Measurements from ENCODE around the gene CARD10.

CARD10 gene

GRCh38 chr22:37516456-37516855, 2.8 kb downstream of the CARD10 start:
- Mint-ChIP-seq H3K4me3 (peak overlapping the region; percentile 31 to 59 (median 32)), H3K36me3 (ENCODE audit: low read depth) (peaks cover 22% of the 10 kb centered on the region), H3K27ac (no peak overlapping the region), H3K9me3 (peaks cover 3% of the 10 kb centered on the region), H3K4me1 (peaks cover 34% of the 10 kb centered on the region), H3K27me3 (ENCODE audit: low read depth) (peaks cover 27% of the 10 kb centered on the region)
- TF ChIP-seq CTCF (IDR thresholded peaks at IDR 0.05; ENCODE audit: unreplicated experiment in 3 of 3) = no peak

- Mint-ChIP-seq H3K4me1 (peaks cover 31% of the 10 kb centered on the region), H3K4me3 (peak overlapping the region in 2 of 3 experiments; percentile 32 to 59), H3K36me3 (ENCODE audit: low read depth) (peaks cover 22% of the 10 kb centered on the region), H3K9me3 (peaks cover 3% of the 10 kb centered on the region), H3K27me3 (ENCODE audit: low read depth) (peaks cover 21% of the 10 kb centered on the region), H3K27ac (peak overlapping the region in 2 of 3 experiments; percentile 71 to 72)
- TF ChIP-seq CTCF (IDR thresholded peaks at IDR 0.05; ENCODE audit: unreplicated experiment in 3 of 3) = no peak
Measured at GRCh38 chr22:37515901-37516300, 3.3 kb downstream of the CARD10 start.

GRCh38 chr22:37514526-37515051, 4.6 kb downstream of the CARD10 start:
- Mint-ChIP-seq H3K9me3 (peaks cover 3% of the 10 kb centered on the region), H3K4me1 (peaks cover 38% of the 10 kb centered on the region), H3K4me3 (peak overlapping the region in 2 of 3 experiments; percentile 40 to 61), H3K27ac (peak overlapping the region; percentile 59 to 98 (median 94)), H3K27me3 (ENCODE audit: low read depth) (peaks cover 13% of the 10 kb centered on the region), H3K36me3 (ENCODE audit: low read depth) (peaks cover 22% of the 10 kb centered on the region)
- no peak for TF ChIP-seq CTCF (IDR thresholded peaks at IDR 0.05; ENCODE audit: unreplicated experiment in 3 of 3)

- peak overlapping the region in 2 of 3 experiments; percentile 14 to 29 for H3K4me3 Mint-ChIP-seq
- H3K4me1 Mint-ChIP-seq = peaks cover 40% of the 10 kb centered on the region
- TF ChIP-seq CTCF (IDR thresholded peaks at IDR 0.05; ENCODE audit: unreplicated experiment in 3 of 3) = no peak
- H3K9me3 Mint-ChIP-seq = peaks cover 3% of the 10 kb centered on the region
- peaks cover 25% of the 10 kb centered on the region for H3K36me3 Mint-ChIP-seq (ENCODE audit: low read depth)
- peaks cover 5% of the 10 kb centered on the region for H3K27me3 Mint-ChIP-seq (ENCODE audit: low read depth)
- peak overlapping the region; percentile 90 to 98 (median 98) for H3K27ac Mint-ChIP-seq
Measured at GRCh38 chr22:37511395-37512104, 7.7 kb downstream of the CARD10 start.

GRCh38 chr22:37510091-37510490, 9.1 kb downstream of the CARD10 start:
- Mint-ChIP-seq H3K4me1 (peaks cover 40% of the 10 kb centered on the region), H3K27ac (peak overlapping the region; percentile 85 to 98 (median 86)), H3K36me3 (ENCODE audit: low read depth) (peaks cover 13% of the 10 kb centered on the region), H3K9me3 (no peaks in the 10 kb centered on the region), H3K27me3 (ENCODE audit: low read depth) (no peaks in the 10 kb centered on the region), H3K4me3 (peak overlapping the region; percentile 73 to 76 (median 74))
- TF ChIP-seq CTCF (IDR thresholded peaks at IDR 0.05; ENCODE audit: unreplicated experiment in 3 of 3) = no peak
